Endothelial cell of umbilical vein (primary cell): ENCODE measurements around the gene DSC1. TPM values are rescaled to one million over a fixed set of nuclear protein-coding genes. Genes with fewer than 3 reads are reported as not detected.

Experiments
- BruUV-seq: library from RNA; stranded (reverse); fragments of 400-500 nt; replicated peaks from 2 replicates; lab custom pipeline; 2021; lab: Mats Ljungman, UMichigan
- CTCF ChIA-PET: fragments of 300-600, 350-600 bp; sonication (Branson Sonifier 250); formaldehyde crosslinking; loops from one replicate; lab custom pipeline; 2021; ENCODE audit warnings: antibody characterized with exemption, inconsistent platforms; lab: Charles Lee
- POLR2A ChIA-PET: fragments of 300-600, 350-600 bp; sonication (Branson Sonifier 250); formaldehyde crosslinking; loops from one replicate; lab custom pipeline; 2021; ENCODE audit warnings: antibody characterized with exemption, inconsistent platforms; lab: Charles Lee
- DNase-seq: peaks from one replicate; pipeline ENCODE4 v3.0.0-alpha.2; 2011; ENCODE audit warnings: low read depth, low spot score
- FAIRE-seq: peaks from 2 replicates; lab custom pipeline; 2011; peaks lifted over from hg19 to GRCh38; lab: Jason Lieb, UNC
- H2AFZ ChIP-seq: 2 replicates; pipeline ENCODE4 v1.6.0; 2012; ENCODE audit warnings: low read depth, low read length, control low read depth, inconsistent platforms
- H3K27ac ChIP-seq: 2 replicates; pipeline ENCODE4 v1.5.1; 2011; ENCODE audit warnings: low read depth, mild to moderate bottlenecking, control low read depth, low read length, moderate library complexity; ENCODE audit not compliant: insufficient read depth
- H3K27me3 ChIP-seq, 2 experiments: 2 replicates each; pipeline versions ENCODE4 v1.6.0 to v1.6.1; 2011; ENCODE audit warnings: low read length in 2 of 2, mixed read lengths in 1 of 2; ENCODE audit not compliant: control insufficient read depth in 2 of 2, insufficient read depth in 2 of 2
- H3K36me3 ChIP-seq, 2 experiments: 2 replicates in 1 of 2; 3 replicates in 1 of 2; pipeline ENCODE4 v1.5.1; 2011; ENCODE audit warnings: low read length in 2 of 2, mild to moderate bottlenecking in 1 of 2, moderate library complexity in 1 of 2; ENCODE audit not compliant: control insufficient read depth in 2 of 2, insufficient read depth in 2 of 2; ENCODE audit errors: extremely low read depth in 1 of 2
- H3K4me1 ChIP-seq: 3 replicates; pipeline ENCODE4 v1.5.1; 2011; ENCODE audit warnings: mild to moderate bottlenecking, low read length; ENCODE audit not compliant: control insufficient read depth, insufficient read depth; ENCODE audit errors: extremely low read depth
- H3K4me2 ChIP-seq: 2 replicates; pipeline ENCODE4 v1.6.1; 2011; ENCODE audit warnings: low read length, control low read depth, mixed read lengths; ENCODE audit not compliant: insufficient read depth
- H3K4me3 ChIP-seq, 3 experiments: fragments of 200-600 bp in 1 of 3; sonication (generic), shearing (Covaris generic) in 1 of 3; replicated peaks in 1 of 3; 2 replicates each; pipeline ENCODE4 v1.5.1; 2011 to 2016; ENCODE audit warnings: control low read depth in 3 of 3, low read length in 3 of 3, mild to moderate bottlenecking in 2 of 3, inconsistent platforms in 1 of 3, low read depth in 1 of 3, moderate library complexity in 1 of 3; ENCODE audit not compliant: insufficient read depth in 1 of 3
- H3K79me2 ChIP-seq: 2 replicates; pipeline ENCODE4 v1.6.0; 2012; ENCODE audit warnings: low read length, inconsistent platforms; ENCODE audit not compliant: control insufficient read depth, insufficient read depth
- H3K9ac ChIP-seq: replicated peaks from 2 replicates; pipeline ENCODE3; 2011; ENCODE audit warnings: low read length, control low read depth; ENCODE audit not compliant: insufficient read depth; ENCODE audit errors: extremely low read depth
- H3K9me1 ChIP-seq: replicated peaks from 3 replicates; pipeline ENCODE4 v1.6.0; 2011; ENCODE audit warnings: mild to moderate bottlenecking, low read length; ENCODE audit not compliant: control insufficient read depth, insufficient read depth; ENCODE audit errors: extremely low read depth
- H3K9me3 ChIP-seq: replicated peaks from 2 replicates; pipeline ENCODE4 v1.5.1; 2012; ENCODE audit warnings: low read length, inconsistent platforms; ENCODE audit not compliant: control insufficient read depth, insufficient read depth
- H4K20me1 ChIP-seq: replicated peaks from 2 replicates; pipeline ENCODE3; 2011; ENCODE audit warnings: mild to moderate bottlenecking, low read length; ENCODE audit not compliant: control insufficient read depth, insufficient read depth; ENCODE audit errors: extremely low read depth
- CTCF ChIP-seq, 2 donors: IDR thresholded peaks; 1 replicate in 1 of 2; 2 replicates in 1 of 2; pipeline ENCODE4 v1.5.1; 2011; ENCODE audit warnings: low read length in 2 of 2, mild to moderate bottlenecking in 2 of 2, moderate library complexity in 2 of 2, control low read depth in 1 of 2, inconsistent platforms in 1 of 2, low read depth in 1 of 2; ENCODE audit not compliant: insufficient read depth in 1 of 2; ENCODE audit errors: extremely low read depth in 1 of 2
- EZH2 ChIP-seq: IDR thresholded peaks from 2 replicates; pipeline ENCODE4 v1.6.1; 2012; ENCODE audit warnings: borderline replicate concordance, low read depth, mild to moderate bottlenecking, moderate library complexity, low read length, inconsistent platforms; ENCODE audit not compliant: severe bottlenecking
- FOS ChIP-seq: IDR thresholded peaks from 2 replicates; pipeline ENCODE4 v1.6.1; 2011; ENCODE audit warnings: mild to moderate bottlenecking, low read length, moderate library complexity, borderline replicate concordance; ENCODE audit not compliant: insufficient read depth
- GATA2 ChIP-seq: IDR thresholded peaks from 2 replicates; pipeline ENCODE4 v1.7.0; 2011; ENCODE audit warnings: low read depth, mild to moderate bottlenecking, moderate library complexity, mixed read lengths, low read length; ENCODE audit not compliant: insufficient read length, insufficient read depth
- JUN ChIP-seq: IDR thresholded peaks from 2 replicates; pipeline ENCODE4 v1.6.1; 2011; ENCODE audit warnings: borderline replicate concordance, low read depth; ENCODE audit not compliant: insufficient read length, insufficient read depth
- MAX ChIP-seq: IDR thresholded peaks from 2 replicates; pipeline ENCODE4 v1.6.1; 2011; ENCODE audit not compliant: insufficient read depth, insufficient read length
- MYC ChIP-seq: IDR thresholded peaks from one replicate; pipeline ENCODE4 v1.6.1; 2011; ENCODE audit warnings: mild to moderate bottlenecking, low read depth, low read length
- POLR2A ChIP-seq: IDR thresholded peaks from 2 replicates; pipeline ENCODE4 v1.6.1; 2012; ENCODE audit warnings: low read depth, mild to moderate bottlenecking, control low read depth, low read length
- POLR2AphosphoS5 ChIP-seq: IDR thresholded peaks from 2 replicates; pipeline ENCODE4 v1.6.1; 2012; ENCODE audit warnings: low read depth, mild to moderate bottlenecking, control low read depth, low read length, moderate library complexity; ENCODE audit not compliant: insufficient read depth
- dilution Hi-C: fragments of 300-500 bp; cut with MboI; formaldehyde crosslinking; loops from one replicate; pipeline ENCODE4 v1.15.0; 2019; ENCODE audit warnings: low sequenced_read_pairs; ENCODE audit not compliant: extremely low pct_ligation_motif_present
- intact Hi-C: fragments of 100-400 bp; cut with micrococcal nuclease; formaldehyde crosslinking; loops from one replicate; pipeline ENCODE4 v1.10.0; 2022
- polyA plus RNA-seq, 4 experiments: library from polyadenylated mRNA; depleted of rRNA in 3 of 4; stranded (reverse) in 3 of 4; unstranded in 1 of 4; fragments of >200 nt; gene quantifications; 2 replicates each; pipeline versions ENCODE4 v1.2.1 to v1.2.3, GENCODE V29; 2011 to 2012; ENCODE audit warnings: missing spikeins in 1 of 4
- total RNA-seq: library from RNA; stranded (reverse); gene quantifications from 2 replicates; pipeline ENCODE4 v1.2.3, GENCODE V29; 2021

The DSC1 gene
- total and polyA plus RNA-seq, 2 donors (not counting 3 experiments of a cell fraction or from before 2014, with no cell fraction given) = not detected

- no peaks in the 10 kb centered on the region for H3K27me3 ChIP-seq
- POLR2A ChIA-PET = no interaction called here
- no TSS peak for BruUV-seq
- H3K4me3 ChIP-seq = no peak overlapping the region
- no peak overlapping the region for H3K4me2 ChIP-seq
- no peaks in the 10 kb centered on the region for H3K79me2 ChIP-seq
- CTCF ChIA-PET = no interaction called here
- dilution Hi-C loops = no loop called here
- TF ChIP-seq EZH2 = no peak
- no peak for TF ChIP-seq CTCF (IDR thresholded peaks at IDR 0.05; ENCODE audit: extremely low read depth in 1 of 2, insufficient read depth in 1 of 2, low read depth in 1 of 2, low read length in 2 of 2)
- no peak overlapping the region for H2AFZ ChIP-seq
- FAIRE-seq = no peak
- no peaks in the 10 kb centered on the region for H3K4me1 ChIP-seq
- intact Hi-C loops = no loop called here
- H3K9me1 ChIP-seq = no peaks in the 10 kb centered on the region
- H4K20me1 ChIP-seq = no peaks in the 10 kb centered on the region
- H3K27ac ChIP-seq = no peak overlapping the region
- H3K9ac ChIP-seq = no peak overlapping the region
- no peaks in the 10 kb centered on the region for H3K36me3 ChIP-seq
- DNase-seq = no peak
- H3K9me3 ChIP-seq = no peaks in the 10 kb centered on the region
Measured at GRCh38 chr18:31192086-31192776, 29.6 kb upstream of the DSC1 start.

GRCh38 chr18:31190919-31191318 is 28.3 kb upstream of the DSC1 start:
- ChIA-PET CTCF (no interaction called here), POLR2A (no interaction called here)
- FAIRE-seq (no peak), DNase-seq (no peak)
- Histone ChIP-seq H3K9me3 (no peaks in the 10 kb centered on the region), H3K27me3 (no peaks in the 10 kb centered on the region), H3K79me2 (no peaks in the 10 kb centered on the region), H3K27ac (no peak overlapping the region), H3K9ac (no peak overlapping the region), H3K4me2 (no peak overlapping the region), H4K20me1 (no peaks in the 10 kb centered on the region), H3K4me1 (no peaks in the 10 kb centered on the region), H3K9me1 (no peaks in the 10 kb centered on the region), H3K4me3 (no peak overlapping the region), H2AFZ (no peak overlapping the region), H3K36me3 (no peaks in the 10 kb centered on the region)
- dilution Hi-C loops = no loop called here
- TF ChIP-seq MAX (no peak), POLR2A (no peak), CTCF (IDR thresholded peaks at IDR 0.05; ENCODE audit: extremely low read depth in 1 of 2, insufficient read depth in 1 of 2, low read depth in 1 of 2, low read length in 2 of 2) (no peak), POLR2AphosphoS5 (no peak), EZH2 (no peak), MYC (no peak), JUN (no peak), GATA2 (no peak), FOS (no peak)
- intact Hi-C loops = no loop called here
- no TSS peak for BruUV-seq
